Panc1 (cell line): ENCODE measurements around the gene YBX3. TPM values are rescaled to one million over a fixed set of nuclear protein-coding genes. Genes with fewer than 3 reads are reported as not detected.

ENCODE experiments used
- ATAC-seq: fragments of 200-7000 bp; cut with Tn5 transposase; 2 replicates; pipeline ENCODE4 v1.9.1; 2020; ENCODE audit warnings: mild to moderate bottlenecking, moderate library complexity
- BruUV-seq: library from RNA; stranded (reverse); fragments of 400-500 nt; replicated peaks from 2 replicates; lab custom pipeline; 2021; lab: Mats Ljungman, UMichigan
- CTCF ChIA-PET: fragments of 300-600 bp; sonication (Branson Sonifier 250); formaldehyde crosslinking; loops from one replicate; lab custom pipeline; 2022; ENCODE audit warnings: antibody characterized with exemption; lab: Charles Lee
- POLR2A ChIA-PET: fragments of 300-600 bp; sonication (Branson Sonifier 250); formaldehyde crosslinking; loops from one replicate; lab custom pipeline; 2022; ENCODE audit warnings: antibody characterized with exemption; lab: Charles Lee
- DNase-seq: peaks from one replicate; pipeline ENCODE4 v3.0.0-alpha.2; 2010; ENCODE audit warnings: low read depth, low spot score
- H3K27ac ChIP-seq: 2 replicates; pipeline ENCODE4 v1.5.1; 2011; ENCODE audit warnings: mild to moderate bottlenecking, low read length, inconsistent platforms
- H3K27me3 ChIP-seq: fragments of 200-500 bp; sonication (Bioruptor generic); 2 replicates; pipeline ENCODE4 v1.6.0; 2014; ENCODE audit warnings: low read length, inconsistent platforms; ENCODE audit not compliant: control insufficient read depth, insufficient read depth
- H3K36me3 ChIP-seq: fragments of 200-500 bp; sonication (Bioruptor generic); 2 replicates; pipeline ENCODE4 v1.5.1; 2014; ENCODE audit warnings: inconsistent platforms, mild to moderate bottlenecking, low read length, moderate library complexity; ENCODE audit not compliant: control insufficient read depth, insufficient read depth
- H3K4me1 ChIP-seq: 2 replicates; pipeline ENCODE4 v1.5.1; 2011; ENCODE audit warnings: inconsistent platforms, mild to moderate bottlenecking, low read length, moderate library complexity; ENCODE audit not compliant: control insufficient read depth, insufficient read depth
- H3K4me3 ChIP-seq, 2 experiments: 2 replicates each; pipeline ENCODE4 v1.5.1; 2011 to 2012; ENCODE audit warnings: low read depth in 2 of 2, low read length in 2 of 2, mild to moderate bottlenecking in 2 of 2, inconsistent platforms in 1 of 2, moderate library complexity in 1 of 2
- H3K9me3 ChIP-seq: fragments of 200-500 bp; sonication (Bioruptor generic); 2 replicates; pipeline ENCODE4 v1.5.1; 2014; ENCODE audit warnings: low read depth, mild to moderate bottlenecking, inconsistent platforms, low read length, moderate library complexity; ENCODE audit not compliant: control insufficient read depth, insufficient read depth
- POLR2AphosphoS5 ChIP-seq: IDR thresholded peaks from 2 replicates; pipeline ENCODE4 v1.6.1; 2012; ENCODE audit warnings: mild to moderate bottlenecking, low read depth, low read length, moderate library complexity
- SIN3A ChIP-seq: IDR thresholded peaks from 2 replicates; pipeline ENCODE4 v1.6.1; 2012; ENCODE audit warnings: low read depth, mild to moderate bottlenecking, low read length, moderate library complexity, borderline replicate concordance; ENCODE audit not compliant: insufficient read depth
- TCF7L2 ChIP-seq: IDR thresholded peaks from 2 replicates; pipeline ENCODE4 v1.6.1; 2011; ENCODE audit warnings: mild to moderate bottlenecking, low read depth, low read length, inconsistent platforms
- in situ Hi-C: cut with HindIII; loops from 2 replicates; pipeline ENCODE4 v1.10.0; 2016; ENCODE audit warnings: low sequenced_read_pairs, low pct_unique_long_range_greater_than_20kb
- intact Hi-C: fragments of 100-400 bp; cut with micrococcal nuclease; formaldehyde crosslinking; loops from one replicate; pipeline ENCODE4 v1.10.0; 2022; ENCODE audit not compliant: unreplicated experiment
- total RNA-seq: library from RNA; stranded (reverse); gene quantifications from one replicate; pipeline ENCODE4 v1.2.1, GENCODE V29; 2021; ENCODE audit not compliant: unreplicated experiment
- TF ChIP-seq, protein P1 (sequence below), 2 experiments: IDR thresholded peaks; 2 replicates each; pipeline ENCODE4 v1.6.1; 2011 to 2012; ENCODE audit warnings: low read depth in 2 of 2, control low read depth in 1 of 2, low read length in 1 of 2, mild to moderate bottlenecking in 1 of 2, moderate library complexity in 1 of 2; ENCODE audit not compliant: insufficient read depth in 1 of 2
- TF ChIP-seq, protein P2 (sequence below): fragments of 450-650 bp; IDR thresholded peaks from 2 replicates; pipeline ENCODE4 v1.5.1; 2017; ENCODE audit warnings: mild to moderate bottlenecking

The YBX3 gene
- total RNA-seq, 1 experiment from 2014 or later, result 155 TPM

DNA sequence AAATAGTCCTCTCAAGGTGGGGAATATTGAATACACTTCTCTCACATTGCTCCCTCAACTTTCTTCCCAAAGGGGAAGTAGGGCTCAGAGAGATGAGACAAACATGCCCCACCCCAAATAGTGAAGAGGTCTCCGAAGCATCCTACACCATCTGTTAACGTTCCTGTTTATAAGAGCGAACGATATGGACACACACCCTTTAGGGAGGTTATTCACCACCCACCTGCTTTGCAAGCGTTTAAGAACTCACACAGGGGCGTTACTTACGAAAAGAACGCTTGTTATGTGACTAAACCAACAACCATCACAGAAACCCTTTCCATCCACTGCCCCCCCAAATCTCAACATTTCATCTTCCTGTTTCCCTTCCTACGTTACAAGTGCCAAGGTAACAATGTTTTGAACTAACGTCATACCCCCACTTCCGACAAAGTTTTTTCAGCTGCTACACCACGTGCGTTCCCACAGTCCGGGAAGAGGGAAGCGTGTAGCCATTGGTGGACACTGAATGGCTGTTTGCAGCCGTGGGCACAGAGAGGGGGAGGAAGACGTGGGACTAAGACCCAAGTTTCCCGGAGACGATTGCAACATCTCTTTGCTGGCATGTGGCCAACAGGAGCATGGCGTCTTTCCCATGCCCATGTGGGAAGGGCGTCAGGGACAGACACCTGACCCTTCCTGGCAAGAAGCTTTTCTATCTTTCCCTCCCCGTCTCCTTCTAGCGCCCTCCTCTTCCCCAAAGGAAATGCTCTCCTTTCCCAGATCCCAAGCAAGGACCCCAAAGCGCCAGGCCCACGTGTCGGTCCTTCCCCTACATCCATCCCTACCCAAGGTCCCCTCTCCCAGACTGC is 1.2 kb downstream of the YBX3 start:
- in situ Hi-C loops (no loop called here), intact Hi-C loops (no loop called here)
- TF ChIP-seq SIN3A (no peak), POLR2AphosphoS5 (no peak), TCF7L2 (no peak)
- TF ChIP-seq, protein P1, sequence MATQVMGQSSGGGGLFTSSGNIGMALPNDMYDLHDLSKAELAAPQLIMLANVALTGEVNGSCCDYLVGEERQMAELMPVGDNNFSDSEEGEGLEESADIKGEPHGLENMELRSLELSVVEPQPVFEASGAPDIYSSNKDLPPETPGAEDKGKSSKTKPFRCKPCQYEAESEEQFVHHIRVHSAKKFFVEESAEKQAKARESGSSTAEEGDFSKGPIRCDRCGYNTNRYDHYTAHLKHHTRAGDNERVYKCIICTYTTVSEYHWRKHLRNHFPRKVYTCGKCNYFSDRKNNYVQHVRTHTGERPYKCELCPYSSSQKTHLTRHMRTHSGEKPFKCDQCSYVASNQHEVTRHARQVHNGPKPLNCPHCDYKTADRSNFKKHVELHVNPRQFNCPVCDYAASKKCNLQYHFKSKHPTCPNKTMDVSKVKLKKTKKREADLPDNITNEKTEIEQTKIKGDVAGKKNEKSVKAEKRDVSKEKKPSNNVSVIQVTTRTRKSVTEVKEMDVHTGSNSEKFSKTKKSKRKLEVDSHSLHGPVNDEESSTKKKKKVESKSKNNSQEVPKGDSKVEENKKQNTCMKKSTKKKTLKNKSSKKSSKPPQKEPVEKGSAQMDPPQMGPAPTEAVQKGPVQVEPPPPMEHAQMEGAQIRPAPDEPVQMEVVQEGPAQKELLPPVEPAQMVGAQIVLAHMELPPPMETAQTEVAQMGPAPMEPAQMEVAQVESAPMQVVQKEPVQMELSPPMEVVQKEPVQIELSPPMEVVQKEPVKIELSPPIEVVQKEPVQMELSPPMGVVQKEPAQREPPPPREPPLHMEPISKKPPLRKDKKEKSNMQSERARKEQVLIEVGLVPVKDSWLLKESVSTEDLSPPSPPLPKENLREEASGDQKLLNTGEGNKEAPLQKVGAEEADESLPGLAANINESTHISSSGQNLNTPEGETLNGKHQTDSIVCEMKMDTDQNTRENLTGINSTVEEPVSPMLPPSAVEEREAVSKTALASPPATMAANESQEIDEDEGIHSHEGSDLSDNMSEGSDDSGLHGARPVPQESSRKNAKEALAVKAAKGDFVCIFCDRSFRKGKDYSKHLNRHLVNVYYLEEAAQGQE (IDR thresholded peaks at IDR 0.05; ENCODE audit: insufficient read depth in 1 of 2, low read depth in 2 of 2, low read length in 1 of 2), result no peak
- TF ChIP-seq, protein P2, sequence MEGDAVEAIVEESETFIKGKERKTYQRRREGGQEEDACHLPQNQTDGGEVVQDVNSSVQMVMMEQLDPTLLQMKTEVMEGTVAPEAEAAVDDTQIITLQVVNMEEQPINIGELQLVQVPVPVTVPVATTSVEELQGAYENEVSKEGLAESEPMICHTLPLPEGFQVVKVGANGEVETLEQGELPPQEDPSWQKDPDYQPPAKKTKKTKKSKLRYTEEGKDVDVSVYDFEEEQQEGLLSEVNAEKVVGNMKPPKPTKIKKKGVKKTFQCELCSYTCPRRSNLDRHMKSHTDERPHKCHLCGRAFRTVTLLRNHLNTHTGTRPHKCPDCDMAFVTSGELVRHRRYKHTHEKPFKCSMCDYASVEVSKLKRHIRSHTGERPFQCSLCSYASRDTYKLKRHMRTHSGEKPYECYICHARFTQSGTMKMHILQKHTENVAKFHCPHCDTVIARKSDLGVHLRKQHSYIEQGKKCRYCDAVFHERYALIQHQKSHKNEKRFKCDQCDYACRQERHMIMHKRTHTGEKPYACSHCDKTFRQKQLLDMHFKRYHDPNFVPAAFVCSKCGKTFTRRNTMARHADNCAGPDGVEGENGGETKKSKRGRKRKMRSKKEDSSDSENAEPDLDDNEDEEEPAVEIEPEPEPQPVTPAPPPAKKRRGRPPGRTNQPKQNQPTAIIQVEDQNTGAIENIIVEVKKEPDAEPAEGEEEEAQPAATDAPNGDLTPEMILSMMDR, result no peak
- no peaks in the 10 kb centered on the region for H3K9me3 ChIP-seq
- peaks cover 8% of the 10 kb centered on the region for H3K36me3 ChIP-seq
- POLR2A ChIA-PET, result no interaction called here
- peak overlapping the region; percentile 88 to 99 for H3K4me3 ChIP-seq
- BruUV-seq, result TSS peak; percentile 62
- ATAC-seq (peak; percentile 75), DNase-seq (peak; percentile 59)
- H3K4me1 ChIP-seq, result peaks cover 44% of the 10 kb centered on the region
- no peaks in the 10 kb centered on the region; the same call in 1 of the 2 replicates for H3K27me3 ChIP-seq
- CTCF ChIA-PET, result no interaction called here
- peak overlapping the region; percentile 91 for H3K27ac ChIP-seq

DNA sequence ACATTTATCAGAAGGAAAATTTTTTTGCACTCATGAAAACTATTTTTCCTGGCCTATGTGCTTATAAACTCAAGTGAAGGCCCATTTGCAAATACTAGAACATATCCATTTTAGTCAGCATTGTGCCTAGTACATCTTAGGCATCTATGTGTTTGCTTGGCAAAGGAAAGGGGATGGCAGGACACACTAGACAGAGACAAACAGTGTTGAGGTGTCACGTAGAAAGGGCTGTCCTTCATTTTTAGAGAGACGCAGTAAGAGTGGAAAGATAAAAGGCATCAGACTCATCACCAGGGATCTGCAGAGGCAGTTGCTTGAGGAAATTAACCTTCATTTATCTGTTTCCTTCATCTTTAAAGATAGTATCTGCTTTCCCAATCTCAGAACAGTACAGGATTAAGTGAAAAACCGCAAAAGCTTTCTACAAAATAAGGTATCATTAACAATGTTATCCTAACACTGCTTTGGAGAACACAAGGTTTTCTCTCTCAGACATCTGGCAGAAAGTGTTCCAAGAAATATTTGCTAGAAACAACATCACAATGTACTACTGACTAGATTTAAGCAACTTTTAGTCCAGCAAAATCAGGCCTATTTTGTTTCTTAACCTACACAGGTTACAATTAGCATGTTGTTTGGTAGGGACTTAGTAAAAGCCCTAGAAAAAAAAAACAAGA is 2.0 kb downstream of the YBX3 start:
- DNase-seq (no peak), ATAC-seq (no peak)
- peak overlapping the region; percentile 91 for H3K27ac ChIP-seq
- ChIA-PET POLR2A (no interaction called here), CTCF (no interaction called here)
- in situ Hi-C loops (no loop called here), intact Hi-C loops (no loop called here)
- peaks cover 52% of the 10 kb centered on the region for H3K4me1 ChIP-seq
- peak overlapping the region; percentile 88 to 99 for H3K4me3 ChIP-seq
- TF ChIP-seq SIN3A (no peak), POLR2AphosphoS5 (no peak), TCF7L2 (no peak)
- TF ChIP-seq, protein P1 (IDR thresholded peaks at IDR 0.05; ENCODE audit: insufficient read depth in 1 of 2, low read depth in 2 of 2, low read length in 1 of 2), result no peak
- TF ChIP-seq, protein P2, result no peak
- no peaks in the 10 kb centered on the region for H3K9me3 ChIP-seq
- H3K27me3 ChIP-seq, result no peaks in the 10 kb centered on the region; the same call in 1 of the 2 replicates
- peaks cover 8% of the 10 kb centered on the region for H3K36me3 ChIP-seq
- no TSS peak for BruUV-seq
